DND-41 (cell line): ENCODE results near the gene MTREX.

Experiments used
- ATAC-seq: fragments of 200-7000 bp; cut with Tn5 transposase; 3 replicates; pipeline ENCODE4 v1.9.1; 2021; ENCODE audit warnings: low read depth; ENCODE audit not compliant: insufficient read depth
- DNase-seq: peaks from one replicate; pipeline ENCODE4 v3.0.0-alpha.2; 2020
- H2AFZ ChIP-seq: 2 replicates; pipeline ENCODE4 v1.6.0; 2012; ENCODE audit warnings: low read depth, low read length
- H3K27ac ChIP-seq: 2 replicates; pipeline ENCODE4 v1.5.1; 2012; ENCODE audit warnings: low read length, inconsistent platforms
- H3K27me3 ChIP-seq: fragments of 200-600 bp; sonication (generic); 2 replicates; pipeline ENCODE4 v1.6.0; 2012; ENCODE audit warnings: low read length, mild to moderate bottlenecking, inconsistent platforms; ENCODE audit not compliant: insufficient read depth, poor library complexity
- H3K36me3 ChIP-seq: 2 replicates; pipeline ENCODE4 v1.5.1; 2012; ENCODE audit warnings: low read length, inconsistent platforms; ENCODE audit not compliant: insufficient read depth
- H3K4me1 ChIP-seq: 2 replicates; pipeline ENCODE4 v1.5.1; 2012; ENCODE audit warnings: mild to moderate bottlenecking, low read length; ENCODE audit not compliant: insufficient read depth
- H3K4me2 ChIP-seq: 2 replicates; pipeline ENCODE4 v1.6.0; 2012; ENCODE audit warnings: mild to moderate bottlenecking, moderate library complexity, low read length, inconsistent platforms; ENCODE audit not compliant: insufficient read depth
- H3K4me3 ChIP-seq, 2 experiments: fragments of 200-600 bp in 1 of 2; shearing (Covaris generic) in 1 of 2; 2 replicates each; pipeline ENCODE4 v1.5.1; 2012 to 2016; ENCODE audit warnings: inconsistent platforms in 2 of 2, low read length in 2 of 2, mild to moderate bottlenecking in 2 of 2, low read depth in 1 of 2, moderate library complexity in 1 of 2
- H3K79me2 ChIP-seq: 2 replicates; pipeline ENCODE4 v1.6.0; 2012; ENCODE audit warnings: low read length, inconsistent platforms; ENCODE audit not compliant: insufficient read depth
- H3K9ac ChIP-seq: 2 replicates; pipeline ENCODE4 v1.6.0; 2012; ENCODE audit warnings: low read depth, mild to moderate bottlenecking, inconsistent platforms, low read length, moderate library complexity
- H3K9me3 ChIP-seq: 2 replicates; pipeline ENCODE4 v1.5.1; 2012; ENCODE audit warnings: low read length, moderate library complexity, mild to moderate bottlenecking, inconsistent platforms; ENCODE audit not compliant: insufficient read depth, severe bottlenecking
- H4K20me1 ChIP-seq: 2 replicates; pipeline ENCODE4 v1.6.0; 2012; ENCODE audit warnings: low read length; ENCODE audit not compliant: insufficient read depth
- CTCF ChIP-seq: IDR thresholded peaks from 2 replicates; pipeline ENCODE4 v1.5.1; 2012; ENCODE audit warnings: borderline replicate concordance, low read length, moderate library complexity, mild to moderate bottlenecking; ENCODE audit not compliant: poor library complexity, severe bottlenecking; ENCODE audit errors: extremely low read depth
- EZH2 ChIP-seq: IDR thresholded peaks from 3 replicates; pipeline ENCODE4 v1.6.1; 2012; ENCODE audit warnings: borderline replicate concordance, low read depth, mild to moderate bottlenecking, moderate library complexity, low read length, inconsistent platforms; ENCODE audit not compliant: severe bottlenecking

The MTREX gene

GRCh38 chr5:55453211-55453610, 145.4 kb downstream of the MTREX start:
- TF ChIP-seq CTCF (no peak), EZH2 (no peak)
- Histone ChIP-seq H3K9ac (no peak overlapping the region), H3K36me3 (peaks cover 12% of the 10 kb centered on the region; the same call in 1 of the 2 replicates), H2AFZ (no peak overlapping the region), H3K9me3 (no peaks in the 10 kb centered on the region), H3K79me2 (no peaks in the 10 kb centered on the region), H3K27me3 (no peaks in the 10 kb centered on the region), H3K27ac (no peak overlapping the region), H3K4me1 (no peaks in the 10 kb centered on the region), H4K20me1 (no peaks in the 10 kb centered on the region), H3K4me2 (no peak overlapping the region), H3K4me3 (no peak overlapping the region)
- no peak for ATAC-seq
- DNase-seq, result no peak

- DNase-seq (no peak), ATAC-seq (no peak)
- H3K9me3 ChIP-seq, result no peaks in the 10 kb centered on the region
- no peak for TF ChIP-seq EZH2
- TF ChIP-seq CTCF, result no peak
- H3K27me3 ChIP-seq, result no peaks in the 10 kb centered on the region
- H3K79me2 ChIP-seq, result no peaks in the 10 kb centered on the region
- peaks cover 8% of the 10 kb centered on the region; the same call in 1 of the 2 replicates for H3K36me3 ChIP-seq
- no peak overlapping the region for H3K4me2 ChIP-seq
- H4K20me1 ChIP-seq, result no peaks in the 10 kb centered on the region
- no peak overlapping the region for H3K4me3 ChIP-seq
- H3K9ac ChIP-seq, result no peak overlapping the region
- no peak overlapping the region for H3K27ac ChIP-seq
- no peak overlapping the region for H2AFZ ChIP-seq
- no peaks in the 10 kb centered on the region for H3K4me1 ChIP-seq
Observed at GRCh38 chr5:55454282-55454681, 146.5 kb downstream of the MTREX start.

- no peaks in the 10 kb centered on the region for H3K27me3 ChIP-seq
- no peak overlapping the region for H2AFZ ChIP-seq
- no peaks in the 10 kb centered on the region for H3K4me1 ChIP-seq
- ATAC-seq, result no peak
- no peak for DNase-seq
- no peak overlapping the region for H3K27ac ChIP-seq
- H3K9ac ChIP-seq, result no peak overlapping the region
- H3K4me2 ChIP-seq, result no peak overlapping the region
- no peaks in the 10 kb centered on the region for H3K9me3 ChIP-seq
- H3K4me3 ChIP-seq, result no peak overlapping the region
- peaks cover 8% of the 10 kb centered on the region; the same call in 1 of the 2 replicates for H3K36me3 ChIP-seq
- H3K79me2 ChIP-seq, result no peaks in the 10 kb centered on the region
- TF ChIP-seq EZH2 (no peak), CTCF (no peak)
- no peaks in the 10 kb centered on the region for H4K20me1 ChIP-seq
Observed at GRCh38 chr5:55456216-55456895, 148.6 kb downstream of the MTREX start.

GRCh38 chr5:55459572-55459971, 151.8 kb downstream of the MTREX start:
- Histone ChIP-seq H3K79me2 (no peaks in the 10 kb centered on the region), H3K4me1 (no peaks in the 10 kb centered on the region), H3K4me3 (no peak overlapping the region), H2AFZ (no peak overlapping the region), H3K27ac (no peak overlapping the region), H3K9ac (no peak overlapping the region), H3K36me3 (0 out of 2 replicates have a peak, but pooled peaks cover 5% of the 10 kb centered on the region), H3K4me2 (no peak overlapping the region), H4K20me1 (no peaks in the 10 kb centered on the region), H3K27me3 (no peaks in the 10 kb centered on the region), H3K9me3 (no peaks in the 10 kb centered on the region)
- TF ChIP-seq CTCF, result no peak
- TF ChIP-seq EZH2, result no peak
- ATAC-seq, result no peak
- no peak for DNase-seq
